Fibroblast of the conjunctiva (primary cell): Measurements from ENCODE around the gene PRAC2.

Experiments used
- DNase-seq: peaks from one replicate; pipeline ENCODE4 v3.0.0-alpha.2; 2010; ENCODE audit warnings: low read depth

Gene PRAC2

DNA sequence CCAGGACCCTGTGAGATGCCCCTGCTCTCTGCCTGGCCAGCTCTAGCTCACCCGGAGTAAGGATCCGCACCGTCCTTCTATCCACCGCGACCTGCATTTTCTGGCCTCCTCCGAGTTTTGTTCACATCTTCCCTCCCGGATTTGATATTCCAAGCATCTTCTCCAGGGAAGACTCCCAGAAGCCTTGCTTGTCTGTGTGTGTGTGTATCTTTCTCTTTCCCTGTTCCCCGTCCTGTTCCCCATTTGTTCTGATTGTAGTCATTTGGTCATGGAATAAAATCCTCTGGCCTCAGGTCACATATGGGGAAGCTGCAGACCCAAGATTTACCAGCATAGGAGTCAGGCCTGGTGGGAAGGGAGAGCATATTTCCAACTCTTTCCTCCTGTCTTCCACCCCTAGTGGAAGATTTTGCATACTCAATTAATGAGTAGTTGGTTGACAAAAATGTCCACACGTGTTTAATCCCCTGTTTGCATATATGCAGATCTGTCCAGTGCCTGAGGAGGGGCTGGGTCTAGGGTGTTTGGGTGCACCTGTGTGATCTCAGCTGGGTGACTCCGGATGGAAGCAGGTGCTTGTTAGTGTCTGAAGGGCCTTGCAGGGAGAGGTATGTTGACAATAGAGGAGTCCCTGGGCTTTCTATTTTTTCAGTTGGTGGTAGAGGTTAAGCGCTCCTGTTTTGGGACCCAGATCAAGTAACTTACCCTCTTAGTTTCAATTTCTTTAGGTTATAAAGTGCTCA, 2.5 kb upstream of the PRAC2 start:
- DNase-seq, result no peak

DNA sequence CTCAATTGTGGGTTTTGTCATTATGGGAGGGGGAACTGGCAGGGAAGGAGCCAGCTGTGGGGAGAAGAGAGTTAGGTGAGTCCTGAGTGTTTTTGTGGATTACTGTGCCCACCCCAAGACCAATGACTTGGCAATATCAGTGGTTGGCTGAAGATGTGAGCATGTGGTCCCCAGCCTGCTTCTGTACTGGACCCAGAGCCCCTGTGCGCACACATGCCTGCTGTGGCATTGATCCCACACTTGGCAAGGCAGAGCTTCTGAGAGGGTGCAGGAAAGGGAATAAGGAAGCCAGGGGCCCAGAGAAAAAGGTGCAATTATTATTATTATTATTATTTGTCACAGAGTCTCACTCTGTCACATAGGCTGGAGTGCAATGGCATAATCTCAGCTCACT, 2.0 kb upstream of the PRAC2 start:
- DNase-seq, result no peak

DNA sequence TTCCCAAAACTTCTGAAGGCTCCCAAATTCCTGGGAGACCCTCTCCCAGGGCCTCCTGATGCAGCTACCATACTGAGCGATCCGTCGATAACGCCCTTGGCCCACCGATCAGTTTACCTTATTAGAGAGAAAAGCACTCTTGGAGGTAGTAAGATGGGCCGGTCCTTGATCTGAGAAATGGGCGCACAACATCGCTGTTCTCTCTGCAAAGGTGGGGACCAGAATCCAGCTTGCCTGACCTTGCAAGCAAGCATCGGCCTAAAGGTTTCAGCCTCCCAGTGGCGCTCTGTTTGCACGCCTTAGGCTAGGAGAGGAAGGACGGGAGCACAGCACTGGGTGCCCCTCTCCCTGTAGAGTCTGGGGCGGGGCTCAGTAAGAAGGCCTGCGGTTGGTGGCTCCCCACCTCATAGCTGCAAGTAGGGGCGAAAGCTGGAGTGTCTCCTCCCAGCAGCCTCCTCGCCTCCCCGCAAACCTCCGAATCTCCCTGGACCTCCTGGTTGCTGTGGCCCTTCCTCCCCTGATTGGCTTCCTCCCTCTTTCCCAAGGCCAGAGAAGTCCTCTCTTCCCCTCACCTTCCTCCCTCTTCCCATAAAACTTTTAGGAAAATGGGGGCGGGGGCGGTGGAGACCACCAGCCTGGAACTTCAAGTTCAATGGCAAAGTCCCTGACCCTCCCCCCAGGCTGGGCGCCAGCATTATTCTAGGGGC, 631 bp upstream of the PRAC2 start, which contains the start of gene PRAC1:
Gene PRAC1 (minus strand): TSS at position 318 of the 707 bp plus-strand sequence. CDS start 126 bp downstream, at position 192.
- no peak for DNase-seq

DNA sequence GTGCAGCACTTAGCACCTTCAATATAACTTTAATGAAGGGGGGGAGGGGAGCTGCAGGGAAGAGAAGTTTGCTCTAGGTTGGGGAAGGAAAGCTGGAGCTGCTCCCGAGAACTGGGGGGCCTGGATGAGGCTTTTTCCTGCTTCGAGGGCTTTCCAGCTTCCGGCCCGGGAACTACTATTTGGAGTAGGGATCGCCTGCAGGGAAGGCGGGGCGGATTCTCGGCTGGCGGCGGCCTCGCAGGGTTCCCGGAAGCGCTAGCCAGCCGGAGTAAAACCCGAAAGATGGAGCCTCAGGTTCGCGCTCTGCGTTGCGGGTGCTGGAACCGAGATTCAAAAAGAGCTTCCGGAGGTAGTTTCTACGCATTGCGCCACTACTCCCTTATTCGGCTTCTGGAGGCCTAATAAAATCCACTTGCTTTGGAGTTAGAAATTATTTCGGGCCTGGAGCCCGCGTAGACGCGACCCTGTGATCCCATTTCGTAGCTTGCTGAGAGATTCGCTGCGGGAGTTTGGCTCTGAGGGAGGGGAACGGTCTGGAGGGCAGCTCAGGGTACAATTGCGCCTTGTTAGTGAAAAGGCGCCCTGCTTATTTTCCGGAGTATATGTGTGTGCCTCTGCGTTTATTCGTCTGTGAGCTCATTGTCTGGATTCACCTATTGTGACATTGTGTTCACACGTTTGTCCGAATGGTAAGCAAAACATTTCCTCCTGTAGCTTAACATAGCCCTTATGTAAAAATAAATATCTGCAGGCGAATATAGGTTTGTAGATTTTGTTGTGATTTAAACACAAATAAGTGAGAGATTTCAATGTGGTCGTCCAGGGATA, 652 bp downstream of the PRAC2 start:
- DNase-seq, result no peak

GRCh38 chr17:48724251-48725003, 1.4 kb downstream of the PRAC2 start:
- DNase-seq, result peak; percentile 51

GRCh38 chr17:48725004-48725287, 2.0 kb downstream of the PRAC2 start:
- no peak for DNase-seq

DNA sequence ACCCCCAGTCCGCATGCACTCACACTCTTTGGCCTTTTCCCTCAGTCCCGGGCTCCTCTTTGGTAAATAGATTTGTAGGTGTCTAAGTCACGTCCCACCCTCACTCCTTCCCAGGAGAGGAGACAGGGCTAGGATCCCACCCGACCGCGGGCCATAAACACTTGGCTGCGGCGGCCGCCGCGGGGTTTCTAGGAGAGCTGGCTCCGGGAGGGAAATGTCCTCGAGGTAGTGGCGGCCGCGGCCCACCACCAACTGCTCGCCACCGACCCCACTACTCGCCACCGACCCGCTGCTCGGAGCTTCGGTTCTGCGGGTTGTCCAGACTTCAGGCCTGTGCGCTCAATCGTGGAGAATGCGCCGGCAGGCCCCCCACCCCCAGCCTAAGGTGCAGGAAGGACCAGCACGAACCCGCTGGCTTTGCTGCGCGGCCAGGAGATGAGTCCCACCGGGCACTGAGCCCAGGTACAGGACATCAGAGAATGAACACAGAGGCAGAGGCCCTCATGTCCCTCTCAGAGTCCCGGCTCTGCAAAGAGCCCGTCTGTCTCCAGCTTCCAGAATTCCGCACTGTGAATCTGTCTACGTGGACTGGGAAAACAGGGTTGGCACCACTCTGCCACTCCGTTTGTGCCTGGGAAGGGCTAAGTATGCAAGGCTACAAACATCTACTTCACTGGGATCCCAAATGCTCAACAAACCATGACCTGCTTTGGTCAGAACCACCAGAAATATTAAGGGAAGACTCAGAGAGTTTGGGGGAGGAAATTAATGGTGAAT, 2.5 kb downstream of the PRAC2 start:
- no peak for DNase-seq

GRCh38 chr17:48726114-48726915, 3.3 kb downstream of the PRAC2 start:
- no peak for DNase-seq

DNA sequence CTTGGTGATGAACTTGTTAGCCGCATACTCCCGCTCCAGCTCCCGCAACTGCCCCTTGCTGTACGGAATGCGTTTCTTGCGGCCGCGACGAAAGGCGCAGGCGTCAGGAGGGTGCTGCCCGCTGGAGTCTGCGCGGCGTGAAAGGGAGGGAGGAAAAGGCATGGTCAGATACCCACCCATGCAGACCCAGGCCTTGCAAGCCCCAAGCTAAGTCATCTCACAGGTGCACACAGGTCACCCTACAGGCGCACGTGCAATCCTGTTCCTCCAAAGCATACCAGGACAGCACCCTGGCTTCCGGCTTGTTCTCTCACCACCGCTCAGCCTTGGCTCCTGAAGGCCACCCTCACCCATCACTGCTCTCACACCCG, 3.9 kb downstream of the PRAC2 start:
- no peak for DNase-seq

GRCh38 chr17:48727415-48728175, 4.6 kb downstream of the PRAC2 start:
- no peak for DNase-seq

DNA sequence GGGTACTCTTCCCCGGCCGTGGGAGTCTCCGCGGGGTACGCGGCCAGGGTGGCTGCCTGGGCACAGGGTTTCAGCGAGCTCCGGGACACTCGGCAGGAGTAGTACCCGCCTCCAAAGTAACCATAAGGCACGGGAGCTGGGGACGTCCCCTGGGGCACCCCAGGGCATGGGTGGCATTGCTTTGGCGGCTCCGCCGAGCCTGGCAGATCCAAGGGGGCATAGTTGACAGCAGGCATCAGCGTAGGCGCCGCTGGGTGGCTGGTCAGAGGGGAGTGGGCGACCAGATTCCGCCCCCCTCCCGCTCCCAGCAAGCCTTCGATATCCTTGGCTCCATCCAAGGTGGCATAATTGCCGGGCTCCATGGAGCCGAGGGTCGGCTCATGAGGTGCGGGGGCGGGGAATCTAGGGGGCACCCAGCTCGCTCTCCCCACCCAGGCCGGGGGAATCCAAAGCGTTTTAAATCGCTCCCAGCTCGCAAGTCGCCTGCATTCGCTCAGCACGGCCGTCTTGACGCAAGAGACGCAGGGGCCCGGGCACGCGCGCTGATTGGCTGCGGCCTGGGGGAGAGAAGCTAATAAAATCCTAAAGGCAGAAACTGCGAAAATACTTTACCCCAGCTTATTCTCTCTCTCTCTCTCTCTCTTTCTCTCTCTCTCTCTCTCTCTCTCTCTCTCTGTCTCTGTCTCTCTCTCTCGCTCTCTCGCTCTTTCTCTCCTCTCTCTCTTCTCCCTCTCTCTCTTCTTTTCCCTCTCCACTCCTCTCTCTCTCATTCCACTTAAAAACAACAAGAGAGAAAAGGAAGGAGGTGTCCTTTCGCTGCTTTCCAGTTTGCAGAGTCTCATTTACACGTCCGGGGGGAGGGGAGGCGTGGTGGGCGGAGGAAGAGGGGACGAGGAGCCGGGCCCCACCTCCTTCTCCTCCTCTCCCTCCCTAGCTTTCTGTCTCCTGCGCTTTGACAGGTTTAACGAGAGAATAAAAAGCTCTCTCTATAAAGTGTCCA, 5.5 kb downstream of the PRAC2 start, which contains the start of gene HOXB13:
Gene HOXB13 (minus strand): TSS at position 519 of the 1,000 bp plus-strand sequence. CDS start 157 bp downstream, at position 362.
- no peak for DNase-seq

- no peak for DNase-seq
Observed at GRCh38 chr17:48729335-48730239, 6.6 kb downstream of the PRAC2 start.

- no peak for DNase-seq
Observed at GRCh38 chr17:48730240-48730550, 7.2 kb downstream of the PRAC2 start.

- DNase-seq, result no peak
Observed at GRCh38 chr17:48731355-48731754, 8.4 kb downstream of the PRAC2 start.

DNA sequence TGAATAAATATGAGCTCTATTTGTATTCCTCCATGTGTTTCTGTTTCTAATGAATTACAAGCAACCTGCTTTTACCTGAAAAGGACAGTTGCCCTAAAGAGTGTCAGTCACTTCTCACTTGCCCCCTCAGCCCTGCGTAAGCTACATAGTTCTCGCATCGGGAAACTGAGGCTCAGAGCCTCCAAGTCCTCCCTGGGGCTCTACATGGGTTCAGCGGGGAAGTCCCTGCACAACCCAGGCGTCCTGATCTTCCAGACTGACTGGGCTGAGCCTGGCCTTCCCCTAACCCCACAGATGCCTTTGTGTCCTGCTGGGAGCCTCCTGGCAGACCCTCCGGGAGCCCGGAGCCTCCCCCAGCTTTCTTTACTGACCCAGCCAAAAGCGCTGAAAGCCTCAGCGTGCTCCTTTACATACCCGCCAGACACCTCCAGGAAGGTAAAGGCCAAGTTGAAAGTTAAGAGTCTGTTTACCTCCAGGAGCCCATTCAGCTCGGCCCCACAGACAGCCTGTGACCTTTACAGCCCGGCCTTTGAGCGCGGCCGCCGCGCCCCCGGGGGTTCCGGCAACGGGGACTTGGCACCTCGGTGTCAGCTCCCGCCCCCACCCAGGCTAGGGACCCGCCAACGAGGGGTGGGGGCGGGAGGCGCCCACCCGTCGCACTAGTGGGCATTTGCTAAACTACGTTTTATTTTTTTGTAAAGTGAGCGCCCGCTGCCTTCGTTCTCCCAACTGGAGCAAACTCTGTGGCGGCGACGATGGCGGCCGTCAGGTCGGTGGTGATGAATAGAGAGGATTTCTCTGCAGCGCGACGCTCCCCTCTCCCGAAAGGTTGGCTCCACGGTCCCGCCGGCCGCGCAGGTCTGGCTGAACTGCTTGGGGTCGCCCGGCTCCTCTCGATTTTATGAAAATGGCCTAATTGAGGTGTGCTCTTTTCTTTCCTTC, 10.0 kb downstream of the PRAC2 start:
- DNase-seq, result no peak

- no peak for DNase-seq
Observed at GRCh38 chr17:48733632-48734328, 10.8 kb downstream of the PRAC2 start.
